Sigmoid colon (tissue), 7 donors: Measurements from ENCODE around the gene DNAAF5. TPM values are rescaled to one million over a fixed set of nuclear protein-coding genes. Genes with fewer than 3 reads are reported as not detected.
"Not testable (repeated sequence)": the region's sequence is repeated elsewhere in the genome, so short reads cannot be mapped to it uniquely, and the experiment has no call there.

Experiments
- DNase-seq: peaks from one replicate; pipeline ENCODE4 v3.0.0-alpha.2; 2019
- H3K27ac ChIP-seq, 4 donors: fragments of 200-600 bp; sonication (generic); one replicate each; pipeline ENCODE4 v1.5.1; 2016 to 2019; ENCODE audit warnings: mild to moderate bottlenecking in 1 of 4
- H3K27me3 ChIP-seq, 3 donors: fragments of 200-600 bp; sonication (generic); one replicate each; pipeline ENCODE4 v1.5.1; 2019; ENCODE audit warnings: mild to moderate bottlenecking in 1 of 3
- H3K36me3 ChIP-seq, 4 donors: fragments of 200-600 bp; sonication (generic); one replicate each; pipeline ENCODE4 v1.5.1; 2016 to 2019
- H3K4me1 ChIP-seq, 4 donors: fragments of 200-600 bp; sonication (generic); one replicate each; pipeline ENCODE4 v1.5.1; 2017 to 2019
- H3K4me3 ChIP-seq, 4 donors: fragments of 200-600 bp; sonication (generic); one replicate each; pipeline ENCODE4 v1.5.1; 2017 to 2019; ENCODE audit warnings: mild to moderate bottlenecking in 2 of 4, moderate library complexity in 1 of 4
- H3K9me3 ChIP-seq, 4 donors: fragments of 200-600 bp in 3 of 4; sonication (generic) in 3 of 4; one replicate each; pipeline versions ENCODE4 v1.5.1 to v1.6.1; 2013 to 2019
- EP300 ChIP-seq, 4 donors: sonication (generic); formaldehyde crosslinking; IDR thresholded peaks; one replicate each; pipeline ENCODE4 v1.6.1; 2017; ENCODE audit warnings: antibody characterized with exemption in 4 of 4
- POLR2A ChIP-seq, 2 donors: fragments of 450-650 bp; IDR thresholded peaks; one replicate each; pipeline ENCODE4 v1.6.1; 2016; ENCODE audit warnings: antibody characterized with exemption in 2 of 2, mild to moderate bottlenecking in 2 of 2, moderate library complexity in 2 of 2
- POLR2AphosphoS5 ChIP-seq, 4 donors: sonication (generic); formaldehyde crosslinking; IDR thresholded peaks; one replicate each; pipeline ENCODE4 v1.6.1; 2017; ENCODE audit warnings: antibody characterized with exemption in 4 of 4
- WGBS, 2 donors: extraction: QIAGEN DNeasy Blood & Tissue Kit; methylation state at CpG; one replicate each; pipeline ENCODE4 v1.1.7; 2013; 5-methylcytosine and 5-hydroxymethylcytosine counted together
- intact Hi-C: fragments of 100-400 bp; cut with DNase I; formaldehyde crosslinking; loops from one replicate; pipeline ENCODE4 v1.15.1; 2023
- polyA plus RNA-seq, 3 donors: library from polyadenylated mRNA; stranded (reverse); fragments of 200-250 nt; gene quantifications; one replicate each; pipeline ENCODE4 v1.2.3, GENCODE V29; 2013
- total RNA-seq, 4 donors: library from RNA; depleted of rRNA; stranded (reverse); fragments of >200 nt; gene quantifications; one replicate each; pipeline ENCODE4 v1.1.0, GENCODE V29; 2016
- TF ChIP-seq, protein P1 (sequence below), 4 experiments: fragments of 450-650 bp in 3 of 4; fragments of 200-600 bp in 1 of 4; IDR thresholded peaks; one replicate each; pipeline ENCODE4 v1.5.1; 2016 to 2019; ENCODE audit warnings: antibody characterized with exemption in 4 of 4, mild to moderate bottlenecking in 3 of 4, moderate library complexity in 2 of 4
- donor health status: healthy with polysubstance abuse.
- donor health status: Bipolar disorder and iron deficiency.
- donor health status: healthy.

Gene DNAAF5
- total and polyA plus RNA-seq, 7 donors = 7.8 to 25.4 (median 14.5) TPM

DNA sequence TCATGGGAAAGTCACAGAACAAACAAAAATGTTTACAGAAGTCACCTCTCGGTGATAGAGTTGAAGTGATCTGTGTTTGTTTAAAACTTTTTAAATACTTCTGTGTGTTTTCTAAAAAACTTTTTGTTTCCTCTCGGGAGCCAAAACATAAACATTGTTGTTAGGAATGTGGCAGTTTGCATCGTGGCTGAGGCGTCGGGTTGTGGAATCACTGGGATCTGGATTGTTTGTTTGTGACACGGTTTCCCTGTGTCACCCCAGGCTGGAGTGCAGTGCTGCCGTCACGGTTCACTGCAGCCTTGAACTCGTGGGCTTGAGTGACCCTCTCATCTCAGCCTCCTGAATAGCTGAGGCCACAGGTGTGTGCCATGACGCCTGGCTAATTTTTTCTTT is 76.7 kb downstream of the DNAAF5 start:
- H3K36me3 ChIP-seq = no peaks in the 10 kb centered on the region
- no peak overlapping the region for H3K4me3 ChIP-seq
- WGBS, 2 donors = 68 to 73% methylated on average over 10 of the region's 10 CpGs
- H3K9me3 ChIP-seq = no peaks in the 10 kb centered on the region
- intact Hi-C loops = no loop called here
- H3K27ac ChIP-seq = peak overlapping the region in 3 of 4 donors; percentile 64 to 77 (median 71)
- DNase-seq = no peak
- TF ChIP-seq, protein P1, sequence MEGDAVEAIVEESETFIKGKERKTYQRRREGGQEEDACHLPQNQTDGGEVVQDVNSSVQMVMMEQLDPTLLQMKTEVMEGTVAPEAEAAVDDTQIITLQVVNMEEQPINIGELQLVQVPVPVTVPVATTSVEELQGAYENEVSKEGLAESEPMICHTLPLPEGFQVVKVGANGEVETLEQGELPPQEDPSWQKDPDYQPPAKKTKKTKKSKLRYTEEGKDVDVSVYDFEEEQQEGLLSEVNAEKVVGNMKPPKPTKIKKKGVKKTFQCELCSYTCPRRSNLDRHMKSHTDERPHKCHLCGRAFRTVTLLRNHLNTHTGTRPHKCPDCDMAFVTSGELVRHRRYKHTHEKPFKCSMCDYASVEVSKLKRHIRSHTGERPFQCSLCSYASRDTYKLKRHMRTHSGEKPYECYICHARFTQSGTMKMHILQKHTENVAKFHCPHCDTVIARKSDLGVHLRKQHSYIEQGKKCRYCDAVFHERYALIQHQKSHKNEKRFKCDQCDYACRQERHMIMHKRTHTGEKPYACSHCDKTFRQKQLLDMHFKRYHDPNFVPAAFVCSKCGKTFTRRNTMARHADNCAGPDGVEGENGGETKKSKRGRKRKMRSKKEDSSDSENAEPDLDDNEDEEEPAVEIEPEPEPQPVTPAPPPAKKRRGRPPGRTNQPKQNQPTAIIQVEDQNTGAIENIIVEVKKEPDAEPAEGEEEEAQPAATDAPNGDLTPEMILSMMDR (IDR thresholded peaks at IDR 0.05) = no peak
- TF ChIP-seq EP300 (IDR thresholded peaks at IDR 0.05) (no peak), POLR2A (IDR thresholded peaks at IDR 0.05) (no peak), POLR2AphosphoS5 (IDR thresholded peaks at IDR 0.05) (no peak)
- H3K27me3 ChIP-seq = no peaks in the 10 kb centered on the region
- peaks cover 0 to 26% (median 26%) of the 10 kb centered on the region in 4 donors for H3K4me1 ChIP-seq

DNA sequence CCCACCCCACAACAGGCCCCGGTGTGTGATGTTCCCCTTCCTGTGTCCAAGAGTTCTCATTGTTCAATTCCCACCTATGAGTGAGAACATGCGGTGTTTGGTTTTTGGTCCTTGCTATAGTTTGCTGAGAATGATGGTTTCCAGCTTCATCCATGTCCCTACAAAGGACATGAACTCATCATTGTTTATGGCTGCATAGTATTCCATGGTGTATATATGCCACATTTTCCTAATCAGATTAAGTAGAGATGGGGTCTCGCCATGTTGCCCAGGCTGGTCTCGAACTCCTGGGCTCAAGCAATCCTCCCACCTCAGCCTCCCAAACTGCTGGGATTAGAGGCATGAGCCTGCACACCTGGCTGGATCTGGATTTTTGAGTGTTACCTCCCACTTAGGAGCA is 77.3 kb downstream of the DNAAF5 start:
- H3K4me3 ChIP-seq, H3K27ac ChIP-seq, intact Hi-C loops, H3K9me3 ChIP-seq, DNase-seq, H3K27me3 ChIP-seq, H3K36me3 ChIP-seq: not testable (repeated sequence)
- WGBS, 2 donors = 71 to 85% methylated on average over 4 of the region's 4 CpGs
- peaks cover 0 to 26% (median 26%) of the 10 kb centered on the region in 4 donors for H3K4me1 ChIP-seq

DNA sequence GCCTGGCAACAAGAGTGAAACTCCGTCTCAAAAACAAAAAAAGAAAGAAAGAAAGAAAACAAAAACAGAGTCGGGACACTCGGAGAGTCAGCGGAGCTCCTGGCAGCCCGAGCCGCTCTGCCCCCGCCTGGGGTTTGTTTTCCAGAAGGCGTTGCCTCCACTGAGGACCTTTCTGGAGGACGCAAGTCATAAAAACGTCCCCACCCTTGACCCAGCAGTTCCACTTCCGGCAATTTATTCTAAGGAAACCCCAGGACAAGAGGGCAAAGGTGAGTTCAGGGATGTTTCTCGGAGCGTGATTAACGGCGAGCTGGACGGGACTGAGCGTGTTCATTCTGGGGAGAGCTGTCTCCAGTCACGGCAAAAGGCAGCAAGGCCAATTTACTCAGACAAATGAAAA is 78.8 kb downstream of the DNAAF5 start:
- H3K4me1 ChIP-seq = peaks cover 0 to 25% (median 25%) of the 10 kb centered on the region in 4 donors
- 10 to 48% methylated on average over 18 of the region's 18 CpGs for WGBS, 2 donors

DNA sequence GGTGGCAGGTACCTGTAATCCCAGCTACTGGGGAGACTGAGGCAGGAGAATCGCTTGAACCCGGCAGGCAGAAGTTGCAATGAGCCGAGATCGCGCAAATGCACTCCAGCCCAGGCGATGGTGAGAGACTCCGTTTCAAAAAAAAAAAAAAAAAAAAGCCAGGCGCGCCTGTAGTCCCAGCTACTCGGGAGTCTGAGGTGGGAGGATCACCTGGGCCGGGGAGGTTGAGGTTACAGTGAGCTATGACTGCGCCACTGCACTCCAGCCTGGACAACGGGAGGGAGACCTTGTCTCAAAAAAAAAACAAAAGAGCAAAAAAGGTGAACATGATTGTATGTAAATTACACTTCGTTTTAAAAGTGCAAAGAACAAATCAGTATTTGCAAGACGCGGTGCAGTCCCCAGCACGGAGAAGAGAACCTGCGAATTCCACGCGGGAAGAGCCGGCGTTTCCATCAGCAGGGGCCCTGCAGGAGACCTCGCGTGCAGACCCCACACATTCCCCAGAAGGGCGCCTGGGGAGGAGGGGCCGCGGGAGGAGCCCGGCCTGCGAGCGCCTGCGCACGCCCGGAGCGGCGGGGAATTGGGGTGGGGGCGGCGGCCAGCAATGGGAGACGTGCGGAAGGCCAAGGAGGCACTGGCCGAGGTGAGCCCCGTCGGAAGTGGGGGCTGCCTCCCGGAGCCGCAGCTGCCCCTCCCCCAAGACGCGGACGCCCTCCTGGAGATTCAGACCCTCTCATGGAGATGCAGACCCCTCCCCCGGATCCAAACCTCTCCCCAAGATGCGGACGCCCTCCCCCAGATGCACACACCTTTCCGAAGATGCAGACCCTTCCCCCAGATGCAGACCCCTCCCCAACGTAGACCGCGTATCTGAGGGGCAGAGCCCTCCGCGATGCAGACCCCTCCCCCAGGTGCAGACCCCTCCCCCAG is 89.1 kb downstream of the DNAAF5 start:
- TF ChIP-seq, protein P1 (IDR thresholded peaks at IDR 0.05) = no peak
- no peak for TF ChIP-seq POLR2AphosphoS5 (IDR thresholded peaks at IDR 0.05)
- TF ChIP-seq POLR2A (IDR thresholded peaks at IDR 0.05) = no peak
- TF ChIP-seq EP300 (IDR thresholded peaks at IDR 0.05) = no peak
- intact Hi-C loops = loop anchor here (10.0 kb wide), 1 partner anchor 139 kb away; the partner anchor contains the start of gene ADAP1

More for the DNA sequence above, 78.8 kb downstream of the DNAAF5 start:
- intact Hi-C loops = no loop called here
- Histone ChIP-seq H3K4me3 (no peak overlapping the region), H3K27ac (peak overlapping the region; percentile 30 to 57 (median 42)), H3K36me3 (no peaks in the 10 kb centered on the region), H3K27me3 (no peaks in the 10 kb centered on the region), H3K9me3 (no peaks in the 10 kb centered on the region)
- no peak for DNase-seq
- TF ChIP-seq POLR2AphosphoS5 (IDR thresholded peaks at IDR 0.05) (peak in 2 of 4 donors; percentile 14 to 29), POLR2A (IDR thresholded peaks at IDR 0.05) (peak in 1 of 2 donors; percentile 13), EP300 (IDR thresholded peaks at IDR 0.05) (no peak)
- TF ChIP-seq, protein P1 (IDR thresholded peaks at IDR 0.05) = no peak

DNA sequence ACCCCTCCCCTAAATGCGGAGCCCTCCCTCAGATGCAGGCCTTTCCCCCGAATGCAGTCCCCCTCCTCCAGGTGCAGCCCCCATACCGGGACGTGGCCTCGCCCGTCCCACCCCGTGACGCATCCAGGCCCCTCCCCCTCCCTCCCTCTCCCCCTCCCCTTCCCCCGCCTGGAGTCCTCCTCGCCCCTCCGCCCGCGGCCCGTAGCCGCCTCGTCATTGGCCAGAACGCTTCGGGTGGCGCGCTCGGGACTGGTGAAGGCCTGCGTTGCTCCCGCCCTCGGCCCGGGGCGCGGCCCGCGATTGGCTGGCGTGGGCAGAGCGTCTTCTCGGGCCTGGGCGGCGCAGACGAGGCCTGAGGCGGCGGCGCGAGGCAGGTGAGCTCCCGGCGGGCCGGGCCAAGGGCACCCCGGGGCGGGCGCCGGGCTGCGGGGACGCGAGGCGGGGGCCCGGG is 89.8 kb downstream of the DNAAF5 start:
- peak overlapping the region; percentile 84 to 99 (median 92) for H3K27ac ChIP-seq
- H3K4me3 ChIP-seq = peak overlapping the region; percentile 23 to 94 (median 84)
- H3K9me3 ChIP-seq = no peaks in the 10 kb centered on the region
- peak in 1 of 2 donors; percentile 20 for TF ChIP-seq POLR2A (IDR thresholded peaks at IDR 0.05)
- TF ChIP-seq, protein P1 (IDR thresholded peaks at IDR 0.05) = no peak
- TF ChIP-seq POLR2AphosphoS5 (IDR thresholded peaks at IDR 0.05) = peak; percentile 87 to 95 (median 94)
- no peak for TF ChIP-seq EP300 (IDR thresholded peaks at IDR 0.05)
- no peaks in the 10 kb centered on the region for H3K27me3 ChIP-seq
- DNase-seq = peak; percentile 99
- 0% methylated on average over 51 of the region's 51 CpGs for WGBS, 2 donors
- no peaks in the 10 kb centered on the region for H3K36me3 ChIP-seq
- intact Hi-C loops = loop anchor here (10.0 kb wide), 1 partner anchor 138 kb away; the partner anchor contains the start of gene ADAP1
- H3K4me1 ChIP-seq = peaks cover 0 to 74% (median 60%) of the 10 kb centered on the region in 4 donors

More for the DNA sequence above, 89.1 kb downstream of the DNAAF5 start:
- DNase-seq = peak; percentile 74
- Histone ChIP-seq H3K4me1 (peaks cover 0 to 67% (median 53%) of the 10 kb centered on the region in 4 donors), H3K9me3 (no peaks in the 10 kb centered on the region), H3K27me3 (no peaks in the 10 kb centered on the region), H3K27ac (peak overlapping the region; percentile 84 to 99 (median 92)), H3K36me3 (no peaks in the 10 kb centered on the region), H3K4me3 (peak overlapping the region; percentile 23 to 94 (median 84))
- WGBS, 2 donors = 9% methylated on average over 56 of the region's 56 CpGs
